HepG2 (cell line): ENCODE data around the gene NEU1. TPM values are rescaled to one million over a fixed set of nuclear protein-coding genes. Genes with fewer than 3 reads are reported as not detected.
A peak's percentile ranks its signal among the peaks of the same experiment; 100 is the strongest.

Experiments used
- polyA plus RNA-seq, 8 experiments: library from polyadenylated mRNA; depleted of rRNA in 3 of 8; stranded (reverse) in 7 of 8; unstranded in 1 of 8; fragments of >200 nt; fragmentation: Illumina TruSeq in 4 of 8; extraction: Trizol in 4 of 8; gene quantifications; 2 replicates each; pipeline versions ENCODE4 v1.2.1 to v1.2.3, GENCODE V29; 2011 to 2016; ENCODE audit warnings: low read depth in 4 of 8, missing spikeins in 1 of 8, mixed read lengths in 1 of 8; ENCODE audit not compliant: insufficient read depth in 1 of 8
- total RNA-seq, 5 experiments: library from RNA; depleted of rRNA; stranded (reverse); fragments of >200 nt; fragmentation: Illumina TruSeq; extraction: Trizol; gene quantifications; 2 replicates each; pipeline ENCODE4 v1.2.3, GENCODE V29; 2016; ENCODE audit warnings: low read depth in 1 of 5
- TF ChIP-seq, protein P1 (sequence below), 2 experiments: IDR thresholded peaks; 2 replicates each; pipeline ENCODE4 v1.6.1; 2011 to 2012; ENCODE audit warnings: low read length in 2 of 2, borderline replicate concordance in 1 of 2, low read depth in 1 of 2, mild to moderate bottlenecking in 1 of 2, moderate library complexity in 1 of 2
- TF ChIP-seq, protein P2 (sequence below): IDR thresholded peaks from 2 replicates; pipeline ENCODE4 v1.6.1; 2016; ENCODE audit warnings: low read depth, control low read depth

Gene NEU1
- total and polyA plus RNA-seq, 2 of the 13 experiments (the other 11 are each of a cell fraction or from before 2014, with no cell fraction given), result 215 to 297 TPM

DNA sequence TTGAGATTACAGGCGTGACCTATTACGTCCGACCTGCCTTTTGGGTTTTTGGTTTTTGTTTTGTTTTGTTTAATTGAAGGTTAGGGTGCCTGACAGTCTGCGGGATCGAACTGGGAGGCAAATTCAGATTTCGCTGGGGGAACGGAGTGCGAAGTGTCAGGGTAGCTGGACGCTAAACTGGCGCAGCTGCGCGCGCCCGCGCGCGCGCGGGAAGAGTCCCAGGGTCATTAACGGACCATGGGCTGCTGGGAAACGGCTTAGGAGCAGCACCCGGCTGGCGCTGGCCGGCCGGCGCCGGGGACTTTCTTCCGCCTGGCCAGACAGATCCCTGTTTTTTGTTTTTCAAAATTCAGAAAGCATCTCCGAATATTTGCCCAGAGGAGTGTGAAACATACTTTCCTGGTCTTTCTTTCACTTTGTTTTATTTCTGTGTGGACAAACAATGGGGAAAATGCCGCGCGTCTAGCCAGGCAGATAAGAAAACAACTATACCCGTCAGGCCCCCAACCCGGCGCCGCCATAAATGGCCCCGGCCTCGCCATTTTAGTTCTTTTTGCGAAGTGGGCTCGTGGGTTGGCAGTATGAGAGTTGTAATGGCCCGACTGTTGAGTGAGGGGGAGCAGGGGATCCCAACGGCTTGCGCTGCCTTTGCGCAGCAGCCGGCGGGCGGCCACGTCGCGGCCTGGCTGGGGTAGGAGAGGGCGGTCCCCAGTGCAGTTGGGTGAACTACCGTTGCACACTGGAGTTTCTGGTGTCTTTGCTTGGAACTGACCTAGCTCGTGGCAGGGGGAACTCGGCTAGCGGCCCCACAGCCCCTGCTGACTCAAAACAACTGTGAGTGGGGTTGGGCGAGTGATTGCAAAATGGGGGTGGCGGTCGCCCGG is 28.0 kb downstream of the NEU1 start (continued):
- TF ChIP-seq, protein P1, sequence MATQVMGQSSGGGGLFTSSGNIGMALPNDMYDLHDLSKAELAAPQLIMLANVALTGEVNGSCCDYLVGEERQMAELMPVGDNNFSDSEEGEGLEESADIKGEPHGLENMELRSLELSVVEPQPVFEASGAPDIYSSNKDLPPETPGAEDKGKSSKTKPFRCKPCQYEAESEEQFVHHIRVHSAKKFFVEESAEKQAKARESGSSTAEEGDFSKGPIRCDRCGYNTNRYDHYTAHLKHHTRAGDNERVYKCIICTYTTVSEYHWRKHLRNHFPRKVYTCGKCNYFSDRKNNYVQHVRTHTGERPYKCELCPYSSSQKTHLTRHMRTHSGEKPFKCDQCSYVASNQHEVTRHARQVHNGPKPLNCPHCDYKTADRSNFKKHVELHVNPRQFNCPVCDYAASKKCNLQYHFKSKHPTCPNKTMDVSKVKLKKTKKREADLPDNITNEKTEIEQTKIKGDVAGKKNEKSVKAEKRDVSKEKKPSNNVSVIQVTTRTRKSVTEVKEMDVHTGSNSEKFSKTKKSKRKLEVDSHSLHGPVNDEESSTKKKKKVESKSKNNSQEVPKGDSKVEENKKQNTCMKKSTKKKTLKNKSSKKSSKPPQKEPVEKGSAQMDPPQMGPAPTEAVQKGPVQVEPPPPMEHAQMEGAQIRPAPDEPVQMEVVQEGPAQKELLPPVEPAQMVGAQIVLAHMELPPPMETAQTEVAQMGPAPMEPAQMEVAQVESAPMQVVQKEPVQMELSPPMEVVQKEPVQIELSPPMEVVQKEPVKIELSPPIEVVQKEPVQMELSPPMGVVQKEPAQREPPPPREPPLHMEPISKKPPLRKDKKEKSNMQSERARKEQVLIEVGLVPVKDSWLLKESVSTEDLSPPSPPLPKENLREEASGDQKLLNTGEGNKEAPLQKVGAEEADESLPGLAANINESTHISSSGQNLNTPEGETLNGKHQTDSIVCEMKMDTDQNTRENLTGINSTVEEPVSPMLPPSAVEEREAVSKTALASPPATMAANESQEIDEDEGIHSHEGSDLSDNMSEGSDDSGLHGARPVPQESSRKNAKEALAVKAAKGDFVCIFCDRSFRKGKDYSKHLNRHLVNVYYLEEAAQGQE (IDR thresholded peaks at IDR 0.05; ENCODE audit: borderline replicate concordance in 1 of 2, low read depth in 1 of 2, low read length in 2 of 2), result peak in 1 of 2 experiments; percentile 77; a peak in 2 of 4 replicates
- TF ChIP-seq, protein P2, sequence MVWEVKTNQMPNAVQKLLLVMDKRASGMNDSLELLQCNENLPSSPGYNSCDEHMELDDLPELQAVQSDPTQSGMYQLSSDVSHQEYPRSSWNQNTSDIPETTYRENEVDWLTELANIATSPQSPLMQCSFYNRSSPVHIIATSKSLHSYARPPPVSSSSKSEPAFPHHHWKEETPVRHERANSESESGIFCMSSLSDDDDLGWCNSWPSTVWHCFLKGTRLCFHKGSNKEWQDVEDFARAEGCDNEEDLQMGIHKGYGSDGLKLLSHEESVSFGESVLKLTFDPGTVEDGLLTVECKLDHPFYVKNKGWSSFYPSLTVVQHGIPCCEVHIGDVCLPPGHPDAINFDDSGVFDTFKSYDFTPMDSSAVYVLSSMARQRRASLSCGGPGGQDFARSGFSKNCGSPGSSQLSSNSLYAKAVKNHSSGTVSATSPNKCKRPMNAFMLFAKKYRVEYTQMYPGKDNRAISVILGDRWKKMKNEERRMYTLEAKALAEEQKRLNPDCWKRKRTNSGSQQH (CRISPR knock-in tag), result peak; percentile 96
